ENCODE measurements around the gene FTCD. TPM values are rescaled to one million over a fixed set of nuclear protein-coding genes. Genes with fewer than 3 reads are reported as not detected.
"Not testable (repeated sequence)": the region's sequence is repeated elsewhere in the genome, so short reads cannot be mapped to it uniquely, and the experiment has no call there.

Gene FTCD
- total RNA-seq, 4 donors from 2014 or later: 4.5 to 7.0 TPM; not detected in 2

GRCh38 chr21:46150491-46151121, 4.8 kb downstream of the FTCD start:
- DNase-seq: no peak
- no peaks in the 10 kb centered on the region for H3K9me3 ChIP-seq
- no peaks in the 10 kb centered on the region for H3K27me3 ChIP-seq
- no peak overlapping the region for H3K27ac ChIP-seq
- no peaks in the 10 kb centered on the region for H3K36me3 ChIP-seq
- peaks cover 0 to 4% of the 10 kb centered on the region in 2 donors for H3K4me1 ChIP-seq
- no peak for TF ChIP-seq CTCF (IDR thresholded peaks at IDR 0.05)
- no peak for TF ChIP-seq POLR2A (IDR thresholded peaks at IDR 0.05)
- H3K4me3 ChIP-seq: no peak overlapping the region
- intact Hi-C loops (cut with DNase I; ENCODE audit: low total_unique reads): no loop called here

- Histone ChIP-seq H3K9me3 (no peaks in the 10 kb centered on the region), H3K36me3 (no peaks in the 10 kb centered on the region), H3K4me3 (no peak overlapping the region), H3K27ac (no peak overlapping the region), H3K27me3 (no peaks in the 10 kb centered on the region), H3K4me1 (peaks cover 0 to 4% of the 10 kb centered on the region in 2 donors)
- intact Hi-C loops (cut with DNase I; ENCODE audit: low total_unique reads): no loop called here
- DNase-seq: peak in 1 of 2 donors; percentile 11
- TF ChIP-seq CTCF (IDR thresholded peaks at IDR 0.05): no peak
- TF ChIP-seq POLR2A (IDR thresholded peaks at IDR 0.05): no peak
Measured at GRCh38 chr21:46150073-46150472, 5.3 kb downstream of the FTCD start.

- peak; percentile 10 to 12 for DNase-seq
- no peak for TF ChIP-seq CTCF (IDR thresholded peaks at IDR 0.05)
- TF ChIP-seq POLR2A (IDR thresholded peaks at IDR 0.05): no peak
- H3K36me3 ChIP-seq: no peaks in the 10 kb centered on the region
- H3K4me1 ChIP-seq: peaks cover 0 to 4% of the 10 kb centered on the region in 2 donors
- H3K27me3 ChIP-seq: no peaks in the 10 kb centered on the region
- no peaks in the 10 kb centered on the region for H3K9me3 ChIP-seq
- no peak overlapping the region for H3K27ac ChIP-seq
- no peak overlapping the region for H3K4me3 ChIP-seq
- intact Hi-C loops (cut with DNase I; ENCODE audit: low total_unique reads): no loop called here
Measured at GRCh38 chr21:46149205-46149901, 6.0 kb downstream of the FTCD start.

GRCh38 chr21:46148106-46148505, 7.3 kb downstream of the FTCD start:
- Histone ChIP-seq H3K4me3 (no peak overlapping the region), H3K27me3 (no peaks in the 10 kb centered on the region), H3K9me3 (no peaks in the 10 kb centered on the region), H3K36me3 (no peaks in the 10 kb centered on the region), H3K4me1 (peaks cover 0 to 4% of the 10 kb centered on the region in 2 donors), H3K27ac (no peak overlapping the region)
- intact Hi-C loops (cut with DNase I; ENCODE audit: low total_unique reads): no loop called here
- peak; percentile 7 to 11 for DNase-seq
- TF ChIP-seq CTCF (IDR thresholded peaks at IDR 0.05) (no peak), POLR2A (IDR thresholded peaks at IDR 0.05) (no peak)

- H3K4me1 ChIP-seq; intact Hi-C loops (cut with DNase I; ENCODE audit: low total_unique reads); H3K27me3 ChIP-seq; H3K27ac ChIP-seq; H3K9me3 ChIP-seq; H3K4me3 ChIP-seq; H3K36me3 ChIP-seq: not testable (repeated sequence)
- peak; percentile 11 to 18 for DNase-seq
- peak in 2 of 4 experiments; percentile 17 to 24 for TF ChIP-seq CTCF (IDR thresholded peaks at IDR 0.05)
Measured at GRCh38 chr21:46147429-46147828, 8.0 kb downstream of the FTCD start.

Measured in uterus (tissue), 4 donors.